ENCODE results near the gene ATP2C2. TPM values are rescaled to one million over a fixed set of nuclear protein-coding genes. Genes with fewer than 3 reads are reported as not detected.

ATP2C2 gene
- total and polyA plus RNA-seq, 2 of the 8 experiments (the other 6 are each of a cell fraction or from before 2014, with no cell fraction given), result 1.2 to 2.8 TPM

DNA sequence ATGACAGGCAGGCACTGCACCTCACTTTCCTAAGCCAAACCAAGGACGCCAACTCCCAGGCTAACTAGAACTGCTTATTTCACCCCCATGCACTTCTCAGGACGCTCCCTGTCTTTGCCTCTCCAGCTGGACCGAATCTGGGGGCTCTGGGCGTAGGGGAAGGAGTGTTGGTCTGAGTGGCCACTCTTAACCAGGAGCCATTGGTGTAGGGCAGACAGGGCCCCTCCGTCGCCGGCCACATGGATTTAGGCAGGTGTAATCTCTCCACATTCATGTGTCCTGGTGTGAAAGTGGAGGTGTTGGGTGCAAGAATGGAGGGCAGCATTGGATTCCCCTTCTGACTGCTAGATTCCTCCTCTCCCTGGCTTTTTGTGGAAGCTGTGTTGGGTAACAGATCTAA is 9.8 kb downstream of the ATP2C2 start (continued):
- TF ChIP-seq, protein P1, sequence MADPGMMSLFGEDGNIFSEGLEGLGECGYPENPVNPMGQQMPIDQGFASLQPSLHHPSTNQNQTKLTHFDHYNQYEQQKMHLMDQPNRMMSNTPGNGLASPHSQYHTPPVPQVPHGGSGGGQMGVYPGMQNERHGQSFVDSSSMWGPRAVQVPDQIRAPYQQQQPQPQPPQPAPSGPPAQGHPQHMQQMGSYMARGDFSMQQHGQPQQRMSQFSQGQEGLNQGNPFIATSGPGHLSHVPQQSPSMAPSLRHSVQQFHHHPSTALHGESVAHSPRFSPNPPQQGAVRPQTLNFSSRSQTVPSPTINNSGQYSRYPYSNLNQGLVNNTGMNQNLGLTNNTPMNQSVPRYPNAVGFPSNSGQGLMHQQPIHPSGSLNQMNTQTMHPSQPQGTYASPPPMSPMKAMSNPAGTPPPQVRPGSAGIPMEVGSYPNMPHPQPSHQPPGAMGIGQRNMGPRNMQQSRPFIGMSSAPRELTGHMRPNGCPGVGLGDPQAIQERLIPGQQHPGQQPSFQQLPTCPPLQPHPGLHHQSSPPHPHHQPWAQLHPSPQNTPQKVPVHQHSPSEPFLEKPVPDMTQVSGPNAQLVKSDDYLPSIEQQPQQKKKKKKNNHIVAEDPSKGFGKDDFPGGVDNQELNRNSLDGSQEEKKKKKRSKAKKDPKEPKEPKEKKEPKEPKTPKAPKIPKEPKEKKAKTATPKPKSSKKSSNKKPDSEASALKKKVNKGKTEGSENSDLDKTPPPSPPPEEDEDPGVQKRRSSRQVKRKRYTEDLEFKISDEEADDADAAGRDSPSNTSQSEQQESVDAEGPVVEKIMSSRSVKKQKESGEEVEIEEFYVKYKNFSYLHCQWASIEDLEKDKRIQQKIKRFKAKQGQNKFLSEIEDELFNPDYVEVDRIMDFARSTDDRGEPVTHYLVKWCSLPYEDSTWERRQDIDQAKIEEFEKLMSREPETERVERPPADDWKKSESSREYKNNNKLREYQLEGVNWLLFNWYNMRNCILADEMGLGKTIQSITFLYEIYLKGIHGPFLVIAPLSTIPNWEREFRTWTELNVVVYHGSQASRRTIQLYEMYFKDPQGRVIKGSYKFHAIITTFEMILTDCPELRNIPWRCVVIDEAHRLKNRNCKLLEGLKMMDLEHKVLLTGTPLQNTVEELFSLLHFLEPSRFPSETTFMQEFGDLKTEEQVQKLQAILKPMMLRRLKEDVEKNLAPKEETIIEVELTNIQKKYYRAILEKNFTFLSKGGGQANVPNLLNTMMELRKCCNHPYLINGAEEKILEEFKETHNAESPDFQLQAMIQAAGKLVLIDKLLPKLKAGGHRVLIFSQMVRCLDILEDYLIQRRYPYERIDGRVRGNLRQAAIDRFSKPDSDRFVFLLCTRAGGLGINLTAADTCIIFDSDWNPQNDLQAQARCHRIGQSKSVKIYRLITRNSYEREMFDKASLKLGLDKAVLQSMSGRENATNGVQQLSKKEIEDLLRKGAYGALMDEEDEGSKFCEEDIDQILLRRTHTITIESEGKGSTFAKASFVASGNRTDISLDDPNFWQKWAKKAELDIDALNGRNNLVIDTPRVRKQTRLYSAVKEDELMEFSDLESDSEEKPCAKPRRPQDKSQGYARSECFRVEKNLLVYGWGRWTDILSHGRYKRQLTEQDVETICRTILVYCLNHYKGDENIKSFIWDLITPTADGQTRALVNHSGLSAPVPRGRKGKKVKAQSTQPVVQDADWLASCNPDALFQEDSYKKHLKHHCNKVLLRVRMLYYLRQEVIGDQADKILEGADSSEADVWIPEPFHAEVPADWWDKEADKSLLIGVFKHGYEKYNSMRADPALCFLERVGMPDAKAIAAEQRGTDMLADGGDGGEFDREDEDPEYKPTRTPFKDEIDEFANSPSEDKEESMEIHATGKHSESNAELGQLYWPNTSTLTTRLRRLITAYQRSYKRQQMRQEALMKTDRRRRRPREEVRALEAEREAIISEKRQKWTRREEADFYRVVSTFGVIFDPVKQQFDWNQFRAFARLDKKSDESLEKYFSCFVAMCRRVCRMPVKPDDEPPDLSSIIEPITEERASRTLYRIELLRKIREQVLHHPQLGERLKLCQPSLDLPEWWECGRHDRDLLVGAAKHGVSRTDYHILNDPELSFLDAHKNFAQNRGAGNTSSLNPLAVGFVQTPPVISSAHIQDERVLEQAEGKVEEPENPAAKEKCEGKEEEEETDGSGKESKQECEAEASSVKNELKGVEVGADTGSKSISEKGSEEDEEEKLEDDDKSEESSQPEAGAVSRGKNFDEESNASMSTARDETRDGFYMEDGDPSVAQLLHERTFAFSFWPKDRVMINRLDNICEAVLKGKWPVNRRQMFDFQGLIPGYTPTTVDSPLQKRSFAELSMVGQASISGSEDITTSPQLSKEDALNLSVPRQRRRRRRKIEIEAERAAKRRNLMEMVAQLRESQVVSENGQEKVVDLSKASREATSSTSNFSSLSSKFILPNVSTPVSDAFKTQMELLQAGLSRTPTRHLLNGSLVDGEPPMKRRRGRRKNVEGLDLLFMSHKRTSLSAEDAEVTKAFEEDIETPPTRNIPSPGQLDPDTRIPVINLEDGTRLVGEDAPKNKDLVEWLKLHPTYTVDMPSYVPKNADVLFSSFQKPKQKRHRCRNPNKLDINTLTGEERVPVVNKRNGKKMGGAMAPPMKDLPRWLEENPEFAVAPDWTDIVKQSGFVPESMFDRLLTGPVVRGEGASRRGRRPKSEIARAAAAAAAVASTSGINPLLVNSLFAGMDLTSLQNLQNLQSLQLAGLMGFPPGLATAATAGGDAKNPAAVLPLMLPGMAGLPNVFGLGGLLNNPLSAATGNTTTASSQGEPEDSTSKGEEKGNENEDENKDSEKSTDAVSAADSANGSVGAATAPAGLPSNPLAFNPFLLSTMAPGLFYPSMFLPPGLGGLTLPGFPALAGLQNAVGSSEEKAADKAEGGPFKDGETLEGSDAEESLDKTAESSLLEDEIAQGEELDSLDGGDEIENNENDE (IDR thresholded peaks at IDR 0.05; ENCODE audit: insufficient replicate concordance, low read length), result no peak
- TF ChIP-seq TAF1 (IDR thresholded peaks at IDR 0.05; ENCODE audit: low read depth, low read length) (no peak), TBP (IDR thresholded peaks at IDR 0.05; ENCODE audit: low read depth, low read length) (no peak), RFX5 (IDR thresholded peaks at IDR 0.05; ENCODE audit: borderline replicate concordance, low read depth, low read length) (no peak), RAD21 (IDR thresholded peaks at IDR 0.05 in 1 of 2, conservative IDR thresholded peaks at IDR 0.05 in 1 of 2; ENCODE audit: low read depth in 2 of 2, low read length in 2 of 2) (no peak), KDM4A (IDR thresholded peaks at IDR 0.05; ENCODE audit: low read depth, low read length, severe bottlenecking) (no peak), FOSL1 (IDR thresholded peaks at IDR 0.05; ENCODE audit: insufficient read depth, low read depth, low read length) (no peak), RBBP5 (IDR thresholded peaks at IDR 0.05; ENCODE audit: borderline replicate concordance, low read depth, low read length) (no peak), EGR1 (IDR thresholded peaks at IDR 0.05; ENCODE audit: borderline replicate concordance, low read depth, low read length) (no peak), HDAC6 (IDR thresholded peaks at IDR 0.05; ENCODE audit: low read depth, low read length) (no peak), CEBPB (IDR thresholded peaks at IDR 0.05; ENCODE audit: low read depth, low read length) (no peak), EZH2 (IDR thresholded peaks at IDR 0.05; ENCODE audit: low read depth, low read length, severe bottlenecking) (no peak)

Measured in H1 (cell line).